GM12891 (cell line): ENCODE results near the gene FAM118A.
"Not testable (repeated sequence)": the region's sequence is repeated elsewhere in the genome, so short reads cannot be mapped to it uniquely, and the experiment has no call there.

Experiments used
- POLR2A ChIP-seq: IDR thresholded peaks from 2 replicates; pipeline ENCODE4 v1.6.1; 2011; ENCODE audit warnings: low read depth, low read length, control low read depth
- POLR2AphosphoS5 ChIP-seq: IDR thresholded peaks from 2 replicates; pipeline ENCODE4 v1.6.1; 2011; ENCODE audit warnings: low read depth, low read length, control low read depth
- TAF1 ChIP-seq: IDR thresholded peaks from 2 replicates; pipeline ENCODE4 v1.6.1; 2011; ENCODE audit warnings: low read depth, low read length, control low read depth

DNA sequence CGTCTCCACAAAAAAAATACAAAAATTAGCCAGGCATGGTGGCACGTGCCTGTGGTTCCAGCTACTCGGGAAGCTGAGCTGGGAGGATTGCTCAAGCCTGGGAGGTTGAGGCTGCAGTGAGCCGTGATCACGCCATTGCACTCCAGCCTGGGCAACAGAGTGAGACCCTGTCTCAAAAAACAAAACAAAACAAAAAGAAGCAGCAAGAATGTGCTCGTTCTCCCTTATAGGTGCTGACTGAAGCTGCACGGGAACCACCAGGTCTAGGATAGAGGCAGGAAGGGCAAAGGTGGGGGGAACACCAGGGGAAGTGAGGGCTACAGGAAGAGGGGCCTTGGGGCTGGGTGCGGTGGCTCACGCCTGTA, 49.4 kb upstream of the FAM118A start:
- TF ChIP-seq POLR2A, POLR2AphosphoS5, TAF1: not testable (repeated sequence)
